H1 (cell line): ENCODE measurements around the gene ABHD14A. TPM values are rescaled to one million over a fixed set of nuclear protein-coding genes. Genes with fewer than 3 reads are reported as not detected.

ENCODE experiments used
- CTCF ChIA-PET: fragments of 300-600 bp; sonication (Branson Sonifier 250); formaldehyde crosslinking; loops from one replicate; lab custom pipeline; 2021; ENCODE audit not compliant: partially characterized antibody; lab: Charles Lee
- POLR2A ChIA-PET: fragments of 300-600 bp; sonication (Branson Sonifier 250); formaldehyde crosslinking; loops from one replicate; lab custom pipeline; 2021; ENCODE audit warnings: inconsistent platforms; ENCODE audit not compliant: partially characterized antibody; lab: Charles Lee
- DNase-seq, 2 experiments: peaks; one replicate each; pipeline versions ENCODE4 v3.0.0 to v3.0.0-alpha.2; 2010 to 2022; ENCODE audit warnings: low spot score in 2 of 2, low read depth in 1 of 2, mixed read lengths in 1 of 2
- FAIRE-seq: peaks from 2 replicates; lab custom pipeline; 2011; peaks lifted over from hg19 to GRCh38; lab: Jason Lieb, UNC
- H2AFZ ChIP-seq: 2 replicates; pipeline ENCODE4 v1.8.1; 2012; ENCODE audit warnings: low read length, inconsistent platforms
- H2AK5ac ChIP-seq: 2 replicates; pipeline ENCODE4 v1.6.1; 2013; ENCODE audit warnings: low read depth, low read length
- H2BK120ac ChIP-seq: replicated peaks from 2 replicates; pipeline ENCODE3; 2013; ENCODE audit warnings: low read depth, low read length, inconsistent platforms
- H2BK12ac ChIP-seq: 2 replicates; pipeline ENCODE4 v1.6.1; 2013; ENCODE audit warnings: low read depth, low read length
- H2BK15ac ChIP-seq: 2 replicates; pipeline ENCODE4 v1.6.1; 2013; ENCODE audit warnings: low read length
- H2BK20ac ChIP-seq: 2 replicates; pipeline ENCODE4 v1.6.1; 2013; ENCODE audit warnings: low read length
- H2BK5ac ChIP-seq: 2 replicates; pipeline ENCODE4 v1.6.1; 2013; ENCODE audit warnings: low read depth, low read length
- H3K14ac ChIP-seq: 2 replicates; pipeline ENCODE4 v1.6.1; 2013; ENCODE audit warnings: inconsistent platforms; ENCODE audit not compliant: insufficient read length
- H3K18ac ChIP-seq: 2 replicates; pipeline ENCODE4 v1.6.1; 2013; ENCODE audit warnings: low read length; ENCODE audit errors: extremely low read depth
- H3K23ac ChIP-seq: 2 replicates; pipeline ENCODE4 v1.6.1; 2013; ENCODE audit warnings: inconsistent platforms; ENCODE audit not compliant: insufficient read length
- H3K23me2 ChIP-seq: 2 replicates; pipeline ENCODE4 v1.6.1; 2013; ENCODE audit warnings: low read depth, low read length
- H3K27ac ChIP-seq: 2 replicates; pipeline ENCODE4 v1.6.1; 2011; ENCODE audit warnings: low read depth, low read length, inconsistent platforms
- H3K27me3 ChIP-seq, 4 experiments: replicated peaks in 1 of 4; 1 replicate in 1 of 4; 2 replicates in 3 of 4; pipeline versions ENCODE4 v1.6.1 to v1.8.1; 2011 to 2013; ENCODE audit warnings: low read length in 3 of 4, mild to moderate bottlenecking in 3 of 4, inconsistent platforms in 2 of 4, mixed read lengths in 2 of 4, moderate library complexity in 1 of 4; ENCODE audit not compliant: control insufficient read depth in 3 of 4, insufficient read depth in 3 of 4; ENCODE audit errors: extremely low read depth in 1 of 4
- H3K36me3 ChIP-seq, 4 experiments: 2 replicates each; pipeline versions ENCODE4 v1.6.1 to v1.8.1; 2011 to 2013; ENCODE audit warnings: mild to moderate bottlenecking in 4 of 4, low read length in 3 of 4, moderate library complexity in 2 of 4, control low read depth in 1 of 4, inconsistent platforms in 1 of 4; ENCODE audit not compliant: insufficient read depth in 4 of 4, control insufficient read depth in 2 of 4
- H3K4ac ChIP-seq: replicated peaks from 2 replicates; pipeline ENCODE3; 2013; ENCODE audit warnings: low read length, low read depth, mixed read lengths, inconsistent platforms; ENCODE audit not compliant: insufficient read length
- H3K4me1 ChIP-seq, 4 experiments: replicated peaks in 1 of 4; 1 replicate in 1 of 4; 2 replicates in 3 of 4; pipeline versions ENCODE4 v1.6.1 to v1.8.1; 2011 to 2013; ENCODE audit warnings: low read length in 3 of 4, inconsistent platforms in 2 of 4, mixed read lengths in 1 of 4; ENCODE audit not compliant: insufficient read depth in 4 of 4, control insufficient read depth in 3 of 4
- H3K4me2 ChIP-seq, 2 experiments: 2 replicates each; pipeline versions ENCODE4 v1.6.1 to v1.8.1; 2011 to 2013; ENCODE audit warnings: low read depth in 2 of 2, low read length in 2 of 2, control low read depth in 1 of 2, inconsistent platforms in 1 of 2, mild to moderate bottlenecking in 1 of 2; ENCODE audit not compliant: insufficient read depth in 1 of 2
- H3K4me3 ChIP-seq, 4 experiments: fragments of 200-600, 300-600 bp in 1 of 4; sonication (generic), shearing (Covaris generic), sonication (Bioruptor Twin) in 1 of 4; 2 replicates each; pipeline versions ENCODE4 v1.5.1 to v1.8.1; 2011 to 2016; ENCODE audit warnings: low read length in 4 of 4, low read depth in 3 of 4, control low read depth in 2 of 4, inconsistent platforms in 2 of 4, mild to moderate bottlenecking in 2 of 4, mixed read lengths in 1 of 4, moderate library complexity in 1 of 4; ENCODE audit not compliant: insufficient read depth in 2 of 4; ENCODE audit errors: extremely low read depth in 1 of 4
- H3K56ac ChIP-seq: replicated peaks from 2 replicates; pipeline ENCODE3; 2013; ENCODE audit warnings: low read depth, mild to moderate bottlenecking, mixed read lengths, low read length, inconsistent platforms; ENCODE audit not compliant: insufficient read length
- H3K79me1 ChIP-seq: 2 replicates; pipeline ENCODE4 v1.6.1; 2013; ENCODE audit warnings: low read depth, low read length, control low read depth
- H3K79me2 ChIP-seq, 2 experiments: 2 replicates each; pipeline versions ENCODE4 v1.6.1 to v1.8.1; 2012 to 2013; ENCODE audit warnings: low read length in 2 of 2, mild to moderate bottlenecking in 2 of 2, inconsistent platforms in 1 of 2; ENCODE audit not compliant: insufficient read depth in 2 of 2, control insufficient read depth in 1 of 2
- H3K9ac ChIP-seq, 4 experiments: replicated peaks in 1 of 4; 1 replicate in 1 of 4; 2 replicates in 3 of 4; pipeline versions ENCODE4 v1.6.1 to v1.8.1; 2011 to 2013; ENCODE audit warnings: low read depth in 3 of 4, low read length in 3 of 4, control low read depth in 2 of 4, mild to moderate bottlenecking in 2 of 4, moderate library complexity in 2 of 4, inconsistent platforms in 1 of 4; ENCODE audit errors: extremely low read depth in 1 of 4
- H3K9me3 ChIP-seq, 2 experiments: 2 replicates each; pipeline versions ENCODE4 v1.6.1 to v1.8.1; 2012 to 2013; ENCODE audit warnings: mild to moderate bottlenecking in 2 of 2, moderate library complexity in 2 of 2, control low read depth in 1 of 2, inconsistent platforms in 1 of 2, low read depth in 1 of 2, low read length in 1 of 2, mixed read lengths in 1 of 2; ENCODE audit not compliant: insufficient read depth in 2 of 2
- H4K20me1 ChIP-seq, 2 experiments: replicated peaks in 1 of 2; 2 replicates each; pipeline versions ENCODE3 to v1.8.1; 2011 to 2013; ENCODE audit warnings: inconsistent platforms in 2 of 2, low read length in 2 of 2, mild to moderate bottlenecking in 1 of 2; ENCODE audit not compliant: insufficient read depth in 2 of 2, control insufficient read depth in 1 of 2
- H4K5ac ChIP-seq: 2 replicates; pipeline ENCODE4 v1.6.1; 2013; ENCODE audit warnings: low read length, low read depth, mixed read lengths, inconsistent platforms; ENCODE audit not compliant: insufficient read length
- H4K8ac ChIP-seq: 2 replicates; pipeline ENCODE4 v1.8.0; 2013; ENCODE audit warnings: mild to moderate bottlenecking, moderate library complexity, low read length, inconsistent platforms; ENCODE audit not compliant: insufficient read depth; ENCODE audit errors: extremely low read depth
- H4K91ac ChIP-seq: replicated peaks from 2 replicates; pipeline ENCODE3; 2013; ENCODE audit warnings: low read length, mixed read lengths, inconsistent platforms; ENCODE audit not compliant: insufficient read length
- CTBP2 ChIP-seq: IDR thresholded peaks from 2 replicates; pipeline ENCODE4 v1.7.0; 2011; ENCODE audit warnings: borderline replicate concordance, mild to moderate bottlenecking, moderate library complexity, mixed read lengths, low read length; ENCODE audit not compliant: insufficient read depth, insufficient read length
- JUND ChIP-seq: IDR thresholded peaks from 2 replicates; pipeline ENCODE4 v1.6.1; 2011; ENCODE audit warnings: mild to moderate bottlenecking, improper control_type of control experiment, low read length
- SIN3A ChIP-seq, 2 experiments: IDR thresholded peaks in 1 of 2; conservative IDR thresholded peaks in 1 of 2; 2 replicates each; pipeline ENCODE4 v1.6.1; 2011 to 2012; ENCODE audit warnings: low read length in 2 of 2, improper control_type of control experiment in 1 of 2, low read depth in 1 of 2, mild to moderate bottlenecking in 1 of 2
- TAF7 ChIP-seq: optimal IDR thresholded peaks from 2 replicates; pipeline ENCODE3; 2011; ENCODE audit warnings: low read depth, mild to moderate bottlenecking, inconsistent platforms, low read length, moderate library complexity, borderline replicate concordance
- WGBS, 2 experiments: shearing (Covaris generic) in 1 of 2; methylation state at CpG; one replicate each; pipeline versions ENCODE4 v1.1.6 to v1.1.7; 2013 to 2015; ENCODE audit warnings: low lambda C conversion rate in 2 of 2, mixed read lengths in 2 of 2, inconsistent platforms in 1 of 2, low coverage in 1 of 2, missing lambda C conversion rate in 1 of 2; ENCODE audit not compliant: insufficient replicate concordance in 2 of 2, insufficient coverage in 1 of 2, insufficient read length in 1 of 2; ENCODE audit errors: extremely low coverage in 1 of 2, missing lambda C conversion rate in 1 of 2; 5-methylcytosine and 5-hydroxymethylcytosine counted together
- polyA plus RNA-seq, 7 experiments: library from polyadenylated mRNA; depleted of rRNA in 3 of 7; stranded (reverse) in 5 of 7; unstranded in 2 of 7; fragments of >200 nt in 5 of 7; fragments of 200-250 nt in 2 of 7; gene quantifications; 1 replicate in 5 of 7; 2 replicates in 1 of 7; 4 replicates in 1 of 7; pipeline versions ENCODE4 v1.2.1 to v1.2.3, GENCODE V29; 2011 to 2013; ENCODE audit warnings: missing spikeins in 2 of 7, mixed read lengths in 2 of 7
- total RNA-seq: library from RNA; stranded (reverse); fragmentation: NEBNext Ultra II Directional; extraction: Animal tissue kit (Norgen Biotek cat#: 25700); gene quantifications from 2 replicates; pipeline ENCODE4 v1.2.1, GENCODE V29; 2021
- TF ChIP-seq, protein P1 (sequence below): IDR thresholded peaks from 2 replicates; pipeline ENCODE4 v1.6.1; 2012; ENCODE audit warnings: inconsistent platforms

ABHD14A gene
- total and polyA plus RNA-seq, 2 of the 8 experiments (the other 6 are each of a cell fraction or from before 2014, with no cell fraction given), result 4.6 to 9.8 TPM

DNA sequence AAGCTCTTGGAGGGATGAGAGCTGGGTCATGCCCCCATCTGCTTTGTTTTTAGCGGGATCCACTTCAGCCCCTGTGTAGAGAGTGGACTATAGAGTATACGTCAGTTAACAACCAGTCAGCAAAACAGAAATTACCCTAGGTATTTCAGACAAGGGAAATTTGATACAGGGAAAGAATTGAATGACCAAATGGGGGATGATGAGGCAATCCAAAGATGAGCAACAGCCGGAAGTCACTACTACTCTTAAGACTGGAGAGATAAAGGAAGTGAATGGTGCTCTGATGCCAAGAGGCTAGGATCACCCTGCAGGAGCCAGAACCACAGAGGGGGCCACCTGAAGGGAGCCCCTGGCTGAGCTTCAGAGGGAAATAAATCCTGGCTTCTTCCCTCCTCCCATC, 21.4 kb upstream of the ABHD14A start:
- no peak overlapping the region for H3K4me3 ChIP-seq
- no peak overlapping the region for H2BK20ac ChIP-seq
- H3K4me1 ChIP-seq, result peaks cover 0 to 15% (median 7%) of the 10 kb centered on the region in 4 experiments; a peak in 6 of 7 replicates
- no peak overlapping the region for H3K4me2 ChIP-seq
- H3K9me3 ChIP-seq, result no peaks in the 10 kb centered on the region
- DNase-seq (no peak), FAIRE-seq (no peak)
- peaks cover 8% of the 10 kb centered on the region; the same call in 1 of the 2 replicates for H3K23me2 ChIP-seq
- no peak overlapping the region for H3K23ac ChIP-seq
- H3K14ac ChIP-seq, result no peak overlapping the region
- no peak overlapping the region for H2BK5ac ChIP-seq
- H2BK120ac ChIP-seq, result no peak overlapping the region
- no peak overlapping the region for H3K56ac ChIP-seq
- H3K36me3 ChIP-seq, result no peaks in the 10 kb centered on the region
- 92% methylated on average over 3 of the region's 3 CpGs; no CpG with 5 or more reads in 1 of the 2 experiments for WGBS, 2 experiments
- H2AFZ ChIP-seq, result no peak overlapping the region
- no peak overlapping the region for H4K8ac ChIP-seq
- H2BK15ac ChIP-seq, result no peak overlapping the region
- no peaks in the 10 kb centered on the region for H3K79me1 ChIP-seq
- no peak overlapping the region for H2AK5ac ChIP-seq
- no peak overlapping the region for H3K18ac ChIP-seq
- no peak overlapping the region for H3K9ac ChIP-seq
- no peak overlapping the region for H3K27ac ChIP-seq
- no peak overlapping the region for H4K91ac ChIP-seq
- no peak overlapping the region for H3K4ac ChIP-seq
- H2BK12ac ChIP-seq, result no peak overlapping the region
- H3K79me2 ChIP-seq, result no peaks in the 10 kb centered on the region
- peaks cover 15 to 43% (median 35%) of the 10 kb centered on the region in 4 experiments for H3K27me3 ChIP-seq
- H4K5ac ChIP-seq, result no peak overlapping the region
- no peaks in the 10 kb centered on the region for H4K20me1 ChIP-seq
- ChIA-PET CTCF (interaction anchor here (0.6 to 5.7 kb wide), 11 partner anchors 10 to 1326 kb away, joined by 3 to 29 read pairs (median 5); partner anchors contain the start of genes ABHD14A, ABHD14B, PARP3 and RRP9), POLR2A (interaction anchor here (0.6 to 15.7 kb wide), 7 partner anchors 8 to 225 kb away, joined by 3 to 148 read pairs (median 13); partner anchors contain the start of genes ACY1, PARP3, PCBP4 and RPL29)
- no peak for TF ChIP-seq TAF7
- no peak for TF ChIP-seq CTBP2
- TF ChIP-seq, protein P1, sequence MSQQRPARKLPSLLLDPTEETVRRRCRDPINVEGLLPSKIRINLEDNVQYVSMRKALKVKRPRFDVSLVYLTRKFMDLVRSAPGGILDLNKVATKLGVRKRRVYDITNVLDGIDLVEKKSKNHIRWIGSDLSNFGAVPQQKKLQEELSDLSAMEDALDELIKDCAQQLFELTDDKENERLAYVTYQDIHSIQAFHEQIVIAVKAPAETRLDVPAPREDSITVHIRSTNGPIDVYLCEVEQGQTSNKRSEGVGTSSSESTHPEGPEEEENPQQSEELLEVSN, result no peak
- no peak for TF ChIP-seq JUND
- no peak for TF ChIP-seq SIN3A (conservative IDR thresholded peaks at IDR 0.05 in 1 of 2, IDR thresholded peaks at IDR 0.05 in 1 of 2; ENCODE audit: low read depth in 1 of 2, low read length in 2 of 2)
